A549 (cell line): ENCODE measurements around the gene SH3TC2. TPM values are rescaled to one million over a fixed set of nuclear protein-coding genes. Genes with fewer than 3 reads are reported as not detected.

Experiments used
- ATAC-seq, 2 experiments: fragments of 200-7000 bp in 1 of 2; fragments of >200 bp in 1 of 2; cut with Nextera tagmentation in 1 of 2; cut with Tn5 transposase in 1 of 2; 3 replicates each; pipeline versions ENCODE4 v1.8.0 to v1.9.1; 2018 to 2020; ENCODE audit warnings: mild to moderate bottlenecking in 1 of 2, moderate library complexity in 1 of 2
- CTCF ChIA-PET: fragments of 300-600 bp; sonication (Branson Sonifier 250); formaldehyde crosslinking; extraction: SDS; loops from one replicate; lab custom pipeline; 2021; ENCODE audit warnings: antibody characterized with exemption, inconsistent platforms; lab: Yijun Ruan, JAX
- POLR2A ChIA-PET: fragments of 350-600 bp; formaldehyde crosslinking; extraction: SDS; loops from one replicate; lab custom pipeline; 2021; ENCODE audit warnings: antibody characterized with exemption, inconsistent platforms; lab: Yijun Ruan, JAX
- DNase-seq, 2 experiments: peaks; one replicate each; pipeline versions ENCODE4 v3.0.0 to v3.0.0-alpha.2; 2011 to 2016; ENCODE audit warnings: low read depth in 1 of 2, low spot score in 1 of 2
- FAIRE-seq: peaks from 2 replicates; lab custom pipeline; 2011; peaks lifted over from hg19 to GRCh38; lab: Jason Lieb, UNC
- H3K27ac ChIP-seq, 2 experiments: fragments of >200 bp; sonication (Bioruptor Twin); formaldehyde crosslinking; 3 replicates each; pipeline ENCODE4 v1.5.1; 2016 to 2017
- H3K4me1 ChIP-seq: fragments of >200 bp; sonication (Bioruptor Twin); formaldehyde crosslinking; 3 replicates; pipeline ENCODE4 v1.6.1; 2016
- H3K4me2 ChIP-seq: fragments of >200 bp; sonication (Bioruptor Twin); formaldehyde crosslinking; 3 replicates; pipeline ENCODE4 v1.6.1; 2016
- H3K4me3 ChIP-seq: fragments of >200 bp; sonication (Bioruptor Twin); formaldehyde crosslinking; 3 replicates; pipeline ENCODE4 v1.5.1; 2016
- H3K9me3 ChIP-seq: fragments of >200 bp; sonication (Bioruptor Twin); formaldehyde crosslinking; 3 replicates; pipeline ENCODE4 v1.6.1; 2016
- CEBPB ChIP-seq, 2 experiments: fragments of >200 bp in 1 of 2; sonication (Bioruptor Twin) in 1 of 2; formaldehyde crosslinking in 1 of 2; IDR thresholded peaks; 2 replicates each; pipeline ENCODE4 v1.6.1; 2012 to 2016
- EHF ChIP-seq: fragments of 250-450 bp; sonication (Bioruptor Pico); IDR thresholded peaks from 2 replicates; pipeline ENCODE4 v1.5.0; 2020; ENCODE audit warnings: mild to moderate bottlenecking
- FOSL2 ChIP-seq, 2 experiments: fragments of 450-650 bp in 1 of 2; fragments of >200 bp in 1 of 2; sonication (Bioruptor Twin) in 1 of 2; formaldehyde crosslinking; IDR thresholded peaks; 2 replicates each; pipeline versions ENCODE4 v1.5.0 to v1.6.1; 2016 to 2020; ENCODE audit warnings: mild to moderate bottlenecking in 1 of 2, moderate library complexity in 1 of 2
- FOXS1 ChIP-seq: fragments of 250-450 bp; sonication (Bioruptor Pico); IDR thresholded peaks from 2 replicates; pipeline ENCODE4 v1.5.0; 2020; ENCODE audit warnings: mild to moderate bottlenecking, moderate library complexity
- JUNB ChIP-seq: fragments of >200 bp; sonication (Bioruptor Twin); formaldehyde crosslinking; IDR thresholded peaks from 2 replicates; pipeline ENCODE4 v1.6.1; 2016
- MAFK ChIP-seq: fragments of 450-650 bp; IDR thresholded peaks from 2 replicates; pipeline ENCODE4 v1.6.1; 2014; ENCODE audit not compliant: partially characterized antibody
- MYC ChIP-seq: IDR thresholded peaks from 2 replicates; pipeline ENCODE4 v1.6.1; 2012; ENCODE audit warnings: mild to moderate bottlenecking, inconsistent platforms, low read length, improper control_type of control experiment, borderline replicate concordance
- PBX3 ChIP-seq: IDR thresholded peaks from 2 replicates; pipeline ENCODE4 v1.6.1; 2012
- RCOR1 ChIP-seq: fragments of 150-350 bp; IDR thresholded peaks from 2 replicates; pipeline ENCODE4 v1.6.1; 2014; ENCODE audit warnings: antibody characterized with exemption, low read length, low read depth
- WGBS: methylation state at CpG from one replicate; pipeline ENCODE4 v1.1.6; 2017; ENCODE audit errors: missing lambda C conversion rate; 5-methylcytosine and 5-hydroxymethylcytosine counted together
- polyA plus RNA-seq, 4 experiments: library from polyadenylated mRNA; depleted of rRNA in 3 of 4; stranded (reverse); fragments of >200 nt; fragmentation: RNase III in 1 of 4; extraction: RNeasy Plus Mini Kit Qiagen cat#74134 plus additional on column Dnase treatment in 1 of 4; gene quantifications; 2 replicates in 3 of 4; 3 replicates in 1 of 4; pipeline ENCODE4 v1.2.3, GENCODE V29; 2011 to 2017
- TF ChIP-seq, protein P1 (sequence below): IDR thresholded peaks from 2 replicates; pipeline ENCODE4 v1.6.1; 2012
- TF ChIP-seq, protein P2 (sequence below): fragments of >200 bp; sonication (Bioruptor Twin); formaldehyde crosslinking; IDR thresholded peaks from 3 replicates; pipeline ENCODE4 v1.5.1; 2016

The SH3TC2 gene
- polyA plus RNA-seq, 2 of the 4 experiments (the other 2 are of a cell fraction): 0.06 to 0.34 TPM

- no peak for TF ChIP-seq PBX3
- TF ChIP-seq, all 56 proteins: peak for 0
Measured at GRCh38 chr5:148976569-148977381, 86.1 kb downstream of the SH3TC2 start (continued).

GRCh38 chr5:148974642-148975327 lies 88.1 kb downstream of the SH3TC2 start:
- Histone ChIP-seq H3K9me3 (no peaks in the 10 kb centered on the region), H3K4me2 (no peak overlapping the region), H3K4me3 (no peak overlapping the region), H3K27ac (peak overlapping the region; percentile 8 to 81; a peak in 2 of 6 replicates), H3K4me1 (peaks cover 33% of the 10 kb centered on the region)
- ChIA-PET CTCF (interaction anchor here (0.9 to 1.5 kb wide), 2 partner anchors 9 to 233 kb away, joined by 3 to 6 read pairs; no protein-coding TSS in a partner anchor), POLR2A (no interaction called here)
- DNase-seq (no peak), ATAC-seq (no peak), FAIRE-seq (no peak)
- WGBS: 50% methylated on average over 6 of the region's 6 CpGs
- no peak for TF ChIP-seq EHF (CRISPR knock-in tag)
- no peak for TF ChIP-seq CEBPB (IDR thresholded peaks at IDR 0.05)
- TF ChIP-seq JUNB: no peak
- no peak for TF ChIP-seq PBX3
- TF ChIP-seq, protein P1, sequence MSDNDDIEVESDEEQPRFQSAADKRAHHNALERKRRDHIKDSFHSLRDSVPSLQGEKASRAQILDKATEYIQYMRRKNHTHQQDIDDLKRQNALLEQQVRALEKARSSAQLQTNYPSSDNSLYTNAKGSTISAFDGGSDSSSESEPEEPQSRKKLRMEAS: 0 out of 2 replicates have a peak, but pooled peaks have one; percentile 32
- TF ChIP-seq MAFK: no peak

DNA sequence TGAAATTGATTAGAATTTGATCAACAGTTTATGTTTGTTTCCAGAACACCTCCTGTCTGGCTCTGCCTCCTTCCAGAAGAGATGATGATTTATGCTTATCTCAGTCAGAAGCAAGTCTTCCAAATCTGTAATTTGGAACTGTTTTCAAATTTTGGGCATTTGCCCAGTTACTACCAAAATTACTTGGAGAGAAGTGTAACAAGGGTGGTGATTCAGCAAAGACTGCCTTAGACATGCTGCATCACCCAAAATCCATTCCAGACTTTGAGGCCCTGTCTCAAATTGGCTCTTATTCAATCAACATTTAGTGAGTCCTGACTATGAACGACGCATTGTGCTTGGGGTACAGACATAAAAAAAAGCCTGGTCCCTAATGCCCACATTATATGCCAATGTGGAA lies 89.4 kb downstream of the SH3TC2 start:
- no peaks in the 10 kb centered on the region for H3K9me3 ChIP-seq
- no peak overlapping the region for H3K4me3 ChIP-seq
- ATAC-seq (no peak), FAIRE-seq (no peak)
- ChIA-PET POLR2A (no interaction called here), CTCF (interaction anchor here (1.0 to 3.5 kb wide), 5 partner anchors 12 to 234 kb away, joined by 3 to 13 read pairs (median 4); no protein-coding TSS in a partner anchor)
- 88% methylated on average over 2 of the region's 2 CpGs for WGBS
- TF ChIP-seq FOXS1 (CRISPR knock-in tag) (0 out of 2 replicates have a peak, but pooled peaks have one; percentile 35), MAFK (peak; percentile 96), MYC (no peak)
- TF ChIP-seq, protein P2, sequence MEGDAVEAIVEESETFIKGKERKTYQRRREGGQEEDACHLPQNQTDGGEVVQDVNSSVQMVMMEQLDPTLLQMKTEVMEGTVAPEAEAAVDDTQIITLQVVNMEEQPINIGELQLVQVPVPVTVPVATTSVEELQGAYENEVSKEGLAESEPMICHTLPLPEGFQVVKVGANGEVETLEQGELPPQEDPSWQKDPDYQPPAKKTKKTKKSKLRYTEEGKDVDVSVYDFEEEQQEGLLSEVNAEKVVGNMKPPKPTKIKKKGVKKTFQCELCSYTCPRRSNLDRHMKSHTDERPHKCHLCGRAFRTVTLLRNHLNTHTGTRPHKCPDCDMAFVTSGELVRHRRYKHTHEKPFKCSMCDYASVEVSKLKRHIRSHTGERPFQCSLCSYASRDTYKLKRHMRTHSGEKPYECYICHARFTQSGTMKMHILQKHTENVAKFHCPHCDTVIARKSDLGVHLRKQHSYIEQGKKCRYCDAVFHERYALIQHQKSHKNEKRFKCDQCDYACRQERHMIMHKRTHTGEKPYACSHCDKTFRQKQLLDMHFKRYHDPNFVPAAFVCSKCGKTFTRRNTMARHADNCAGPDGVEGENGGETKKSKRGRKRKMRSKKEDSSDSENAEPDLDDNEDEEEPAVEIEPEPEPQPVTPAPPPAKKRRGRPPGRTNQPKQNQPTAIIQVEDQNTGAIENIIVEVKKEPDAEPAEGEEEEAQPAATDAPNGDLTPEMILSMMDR: no peak
- TF ChIP-seq, all 56 proteins: peak for 2
- H3K4me1 ChIP-seq: peaks cover 22% of the 10 kb centered on the region
- H3K4me2 ChIP-seq: peak overlapping the region; percentile 61
- H3K27ac ChIP-seq: peak overlapping the region; percentile 56 to 81
- DNase-seq: no peak

DNA sequence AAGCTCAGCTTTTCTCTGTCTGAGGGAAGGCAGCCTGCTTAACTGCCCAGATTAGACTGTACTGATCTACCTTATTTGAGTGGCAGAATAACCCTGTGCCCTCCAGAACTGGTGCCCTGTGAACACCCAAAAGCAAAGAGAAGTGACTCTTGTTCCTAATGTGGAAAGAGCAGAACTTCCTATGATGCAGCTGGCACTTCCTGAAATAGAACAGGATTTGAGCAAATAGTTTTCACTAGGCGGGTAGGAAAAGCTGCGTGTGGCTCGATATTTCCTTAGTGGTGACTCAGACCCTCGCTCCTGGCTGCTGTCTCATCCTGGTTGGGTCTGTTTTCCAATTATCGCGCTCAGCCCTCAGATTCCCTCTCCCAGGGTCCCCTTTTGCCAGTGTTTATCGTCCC lies 89.9 kb downstream of the SH3TC2 start:
- Histone ChIP-seq H3K27ac (peak overlapping the region; percentile 56 to 81), H3K4me1 (peaks cover 18% of the 10 kb centered on the region), H3K4me2 (peak overlapping the region; percentile 61), H3K4me3 (no peak overlapping the region), H3K9me3 (no peaks in the 10 kb centered on the region)
- FAIRE-seq: no peak
- DNase-seq: peak; percentile 68 to 79
- ATAC-seq: peak; percentile 91
- CTCF ChIA-PET: interaction anchor here (1.0 to 3.5 kb wide), 6 partner anchors 12 to 233 kb away, joined by 3 to 13 read pairs (median 4); no protein-coding TSS in a partner anchor
- TF ChIP-seq FOSL2 (IDR thresholded peaks at IDR 0.05) (no peak), FOSL2 (CRISPR knock-in tag; IDR thresholded peaks at IDR 0.05) (peak; percentile 84), JUNB (peak; percentile 25; the same call in 1 of the 2 replicates), RCOR1 (no peak)
- POLR2A ChIA-PET: interaction anchor here (0.9 kb wide), 1 partner anchor 12 kb away, joined by 3 read pairs; no protein-coding TSS in a partner anchor
- WGBS: under 1% methylated on average over 7 of the region's 7 CpGs
